Measurements from ENCODE around the gene MAST4.

- TF ChIP-seq CTCF (IDR thresholded peaks at IDR 0.05) (no peak), EZH2phosphoT487 (IDR thresholded peaks at IDR 0.05) (no peak)
Measured at GRCh38 chr5:66810151-66810550, 214.0 kb downstream of the MAST4 start.

Data from neural progenitor cell (in vitro differentiated cells).